ENCODE measurements around the gene U2AF1L4. TPM values are rescaled to one million over a fixed set of nuclear protein-coding genes. Genes with fewer than 3 reads are reported as not detected.

U2AF1L4 gene
- total RNA-seq, 2 experiments from 2014 or later, result 24.9 to 26.6 TPM

DNA sequence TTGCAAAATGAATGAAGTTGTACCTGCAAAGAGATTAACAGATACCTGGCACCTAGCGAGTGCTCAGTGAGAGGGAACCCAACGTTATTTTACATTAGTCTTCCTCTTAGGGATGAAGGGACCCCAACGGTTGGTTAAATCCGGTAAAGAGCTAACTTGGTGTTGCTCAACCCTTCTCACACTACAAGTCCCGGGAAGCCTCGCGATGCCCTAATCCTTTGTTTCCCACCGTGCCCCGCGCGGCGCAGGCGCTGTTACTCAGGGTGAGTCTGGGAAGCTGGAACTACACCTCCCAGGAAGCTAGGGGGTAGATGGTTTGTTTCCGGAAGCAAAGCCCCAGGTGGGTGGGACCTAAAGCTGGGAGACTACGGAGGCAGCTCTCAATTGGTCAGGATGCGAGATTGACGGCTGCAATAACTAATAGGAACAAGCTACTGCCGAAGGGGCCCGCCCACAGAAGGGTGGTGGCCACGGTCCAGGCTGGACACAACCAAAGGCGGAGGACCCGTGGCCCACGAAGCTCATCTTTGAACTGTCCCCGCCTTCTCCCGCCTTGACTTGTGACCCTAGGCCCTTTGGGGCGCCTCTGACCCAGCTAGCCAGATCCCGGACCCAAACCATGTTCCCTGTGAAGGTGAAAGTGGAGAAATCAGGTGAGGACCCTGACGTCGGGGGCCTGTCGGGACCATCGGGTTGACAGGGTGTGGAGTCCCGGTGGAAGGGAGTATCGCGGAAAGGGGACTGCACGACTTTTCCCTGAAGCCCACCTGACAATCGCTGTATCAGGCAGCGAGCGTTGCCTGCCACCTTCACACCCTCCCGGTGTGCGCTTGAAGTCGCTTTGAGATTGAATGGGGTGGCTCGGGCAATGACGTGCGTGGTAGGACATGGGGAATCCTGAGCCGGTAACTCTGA is 3.1 kb upstream of the U2AF1L4 start, which contains the start of gene LIN37:
Gene LIN37, plus strand, starts transcription at position 471 of the 915 bp plus-strand sequence. Its CDS starts 149 bp downstream, at position 620.
- POLR2A ChIA-PET, result interaction anchor here (0.6 to 0.9 kb wide), 5 partner anchors 9 to 136 kb away, joined by 3 to 13 read pairs (median 4); partner anchors contain the start of gene HSPB6
- CTCF ChIA-PET, result interaction anchor here (0.5 to 2.2 kb wide), 7 partner anchors 10 to 183 kb away, joined by 3 to 9 read pairs (median 4); partner anchors contain the start of genes PMIS2 and PROSER3

DNA sequence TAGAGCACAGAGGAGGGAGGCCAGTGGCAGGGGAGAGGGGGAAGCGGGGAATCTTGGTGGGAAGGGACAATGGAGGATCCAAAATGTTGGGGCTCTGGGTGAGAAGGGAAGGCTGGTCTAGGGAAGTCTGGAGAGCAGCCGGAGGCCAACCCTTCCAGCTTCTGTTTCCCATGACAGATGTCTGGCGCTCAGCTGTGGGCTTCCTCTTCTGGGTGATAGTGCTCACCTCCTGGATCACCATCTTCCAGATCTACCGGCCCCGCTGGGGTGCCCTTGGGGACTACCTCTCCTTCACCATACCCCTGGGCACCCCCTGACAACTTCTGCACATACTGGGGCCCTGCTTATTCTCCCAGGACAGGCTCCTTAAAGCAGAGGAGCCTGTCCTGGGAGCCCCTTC is 1.3 kb upstream of the U2AF1L4 start:
- CTCF ChIA-PET, result no interaction called here
- POLR2A ChIA-PET, result interaction anchor here (1.5 kb wide), 1 partner anchor 44 kb away, joined by 6 read pairs; no protein-coding TSS in a partner anchor

DNA sequence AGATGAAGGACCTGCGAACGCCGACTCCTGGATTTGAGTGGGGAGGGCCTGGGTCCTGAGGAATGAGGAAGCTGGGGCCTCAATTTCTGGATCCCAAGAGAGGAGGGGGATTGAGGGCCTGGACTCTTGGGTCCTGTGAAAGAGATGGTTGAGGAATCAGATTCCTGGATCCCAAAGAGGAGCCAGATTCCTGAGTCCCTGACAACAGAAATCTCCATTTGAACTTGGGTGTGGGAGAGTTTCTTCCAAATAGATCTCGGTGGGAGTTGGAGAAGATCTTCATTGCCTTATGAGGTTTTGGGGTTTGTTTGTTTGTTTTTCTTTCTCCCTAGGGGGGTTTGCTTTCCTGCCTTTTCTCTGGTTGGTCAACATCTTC is 857 bp upstream of the U2AF1L4 start:
- ChIA-PET POLR2A (interaction anchor here (1.0 to 1.5 kb wide), 4 partner anchors 27 to 44 kb away, joined by 4 to 6 read pairs (median 6); no protein-coding TSS in a partner anchor), CTCF (interaction anchor here (0.9 kb wide), 1 partner anchor 52 kb away, joined by 3 read pairs; no protein-coding TSS in a partner anchor)

GRCh38 chr19:35744430-35745327 is 539 bp downstream of the U2AF1L4 start:
- ChIA-PET CTCF (interaction anchor here (0.6 to 1.6 kb wide), 6 partner anchors 18 to 187 kb away, joined by 3 to 8 read pairs (median 4); partner anchors contain the start of gene NFKBID), POLR2A (interaction anchor here (0.6 to 2.2 kb wide), 10 partner anchors 13 to 57 kb away, joined by 3 to 17 read pairs (median 6); no protein-coding TSS in a partner anchor)

- POLR2A ChIA-PET, result interaction anchor here (0.9 to 2.2 kb wide), 5 partner anchors 14 to 42 kb away, joined by 3 to 17 read pairs (median 6); no protein-coding TSS in a partner anchor
- CTCF ChIA-PET, result interaction anchor here (0.7 to 1.6 kb wide), 7 partner anchors 20 to 190 kb away, joined by 3 to 8 read pairs (median 4); partner anchors contain the start of genes NFKBID and ZBTB32
These were observed 1.4 kb downstream of the U2AF1L4 start for GRCh38 chr19:35743640-35744429.

GRCh38 chr19:35742121-35742724 is 3.0 kb downstream of the U2AF1L4 start, which contains the start of gene IGFLR1:
TSS of gene IGFLR1 (minus strand) at chr19:35742452. CDS start at chr19:35741180, 1,272 bp downstream.
- ChIA-PET CTCF (interaction anchor here (1.1 to 1.6 kb wide), 3 partner anchors 14 to 48 kb away, joined by 3 to 7 read pairs (median 6); no protein-coding TSS in a partner anchor), POLR2A (interaction anchor here (0.5 to 2.2 kb wide), 4 partner anchors 15 to 40 kb away, joined by 3 to 9 read pairs (median 5); no protein-coding TSS in a partner anchor)

- ChIA-PET CTCF (interaction anchor here (1.0 to 2.0 kb wide), 7 partner anchors 21 to 191 kb away, joined by 3 to 10 read pairs (median 6); partner anchors contain the start of gene KMT2B), POLR2A (interaction anchor here (0.8 to 2.0 kb wide), 4 partner anchors 23 to 93 kb away, joined by 3 to 26 read pairs (median 9); partner anchors contain the start of gene COX6B1)
These were observed 4.1 kb downstream of the U2AF1L4 start for GRCh38 chr19:35741203-35741515.

GRCh38 chr19:35740423-35741202 is 4.6 kb downstream of the U2AF1L4 start:
- ChIA-PET CTCF (interaction anchor here (0.8 to 2.0 kb wide), 10 partner anchors 9 to 192 kb away, joined by 3 to 10 read pairs (median 4); partner anchors contain the start of gene KMT2B), POLR2A (interaction anchor here (0.8 to 2.0 kb wide), 6 partner anchors 15 to 92 kb away, joined by 3 to 26 read pairs (median 8); partner anchors contain the start of gene COX6B1)

GRCh38 chr19:35740108-35740422 is 5.2 kb downstream of the U2AF1L4 start:
- ChIA-PET CTCF (interaction anchor here (0.8 to 2.0 kb wide), 11 partner anchors 8 to 192 kb away, joined by 3 to 10 read pairs (median 4); partner anchors contain the start of gene KMT2B), POLR2A (interaction anchor here (0.6 to 2.0 kb wide), 6 partner anchors 15 to 152 kb away, joined by 3 to 26 read pairs (median 8); no protein-coding TSS in a partner anchor)

- POLR2A ChIA-PET, result interaction anchor here (0.6 to 2.0 kb wide), 6 partner anchors 14 to 152 kb away, joined by 3 to 26 read pairs (median 8); no protein-coding TSS in a partner anchor
- CTCF ChIA-PET, result interaction anchor here (0.9 to 2.0 kb wide), 6 partner anchors 16 to 193 kb away, joined by 3 to 10 read pairs (median 6); partner anchors contain the start of gene KMT2B
These were observed 5.7 kb downstream of the U2AF1L4 start for GRCh38 chr19:35739275-35740107.

DNA sequence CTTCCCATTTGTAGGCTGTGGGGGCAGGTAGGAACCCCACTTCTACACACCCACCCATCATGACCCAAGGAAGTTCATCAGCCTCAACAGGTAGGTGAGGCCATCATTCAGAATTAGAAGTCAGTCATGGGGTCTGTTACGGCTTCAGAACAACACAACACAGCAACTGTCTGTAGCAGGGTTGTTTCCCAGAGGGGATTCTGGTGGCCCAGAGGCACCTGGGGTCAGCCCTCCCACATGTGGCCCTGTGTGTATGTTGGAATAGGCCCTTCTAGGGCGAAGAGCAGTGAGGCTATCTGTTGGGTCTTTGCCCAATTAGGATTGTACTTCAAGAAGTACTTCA is 6.4 kb downstream of the U2AF1L4 start:
- POLR2A ChIA-PET, result interaction anchor here (1.2 to 2.7 kb wide), 3 partner anchors 9 to 18 kb away, joined by 3 to 18 read pairs (median 10); partner anchors contain the start of gene LIN37
- CTCF ChIA-PET, result no interaction called here

GRCh38 chr19:35738021-35738886 is 7.0 kb downstream of the U2AF1L4 start:
- ChIA-PET CTCF (interaction anchor here (1.6 kb wide), 1 partner anchor 19 kb away, joined by 5 read pairs; no protein-coding TSS in a partner anchor), POLR2A (interaction anchor here (1.2 to 2.7 kb wide), 4 partner anchors 10 to 17 kb away, joined by 3 to 18 read pairs (median 4); partner anchors contain the start of gene LIN37)

- ChIA-PET POLR2A (interaction anchor here (0.5 to 2.7 kb wide), 6 partner anchors 10 to 61 kb away, joined by 3 to 18 read pairs (median 4); partner anchors contain the start of gene LIN37), CTCF (interaction anchor here (0.6 to 1.6 kb wide), 4 partner anchors 18 to 44 kb away, joined by 3 to 5 read pairs (median 4); no protein-coding TSS in a partner anchor)
These were observed 8.0 kb downstream of the U2AF1L4 start for GRCh38 chr19:35736913-35737886.
